ENCODE results near the gene HPS4. TPM values are rescaled to one million over a fixed set of nuclear protein-coding genes. Genes with fewer than 3 reads are reported as not detected.
A peak's percentile ranks its signal among the peaks of the same experiment; 100 is the strongest.

Gene HPS4
- total RNA-seq, 2 experiments from 2014 or later, result 77.4 to 89.6 TPM

DNA sequence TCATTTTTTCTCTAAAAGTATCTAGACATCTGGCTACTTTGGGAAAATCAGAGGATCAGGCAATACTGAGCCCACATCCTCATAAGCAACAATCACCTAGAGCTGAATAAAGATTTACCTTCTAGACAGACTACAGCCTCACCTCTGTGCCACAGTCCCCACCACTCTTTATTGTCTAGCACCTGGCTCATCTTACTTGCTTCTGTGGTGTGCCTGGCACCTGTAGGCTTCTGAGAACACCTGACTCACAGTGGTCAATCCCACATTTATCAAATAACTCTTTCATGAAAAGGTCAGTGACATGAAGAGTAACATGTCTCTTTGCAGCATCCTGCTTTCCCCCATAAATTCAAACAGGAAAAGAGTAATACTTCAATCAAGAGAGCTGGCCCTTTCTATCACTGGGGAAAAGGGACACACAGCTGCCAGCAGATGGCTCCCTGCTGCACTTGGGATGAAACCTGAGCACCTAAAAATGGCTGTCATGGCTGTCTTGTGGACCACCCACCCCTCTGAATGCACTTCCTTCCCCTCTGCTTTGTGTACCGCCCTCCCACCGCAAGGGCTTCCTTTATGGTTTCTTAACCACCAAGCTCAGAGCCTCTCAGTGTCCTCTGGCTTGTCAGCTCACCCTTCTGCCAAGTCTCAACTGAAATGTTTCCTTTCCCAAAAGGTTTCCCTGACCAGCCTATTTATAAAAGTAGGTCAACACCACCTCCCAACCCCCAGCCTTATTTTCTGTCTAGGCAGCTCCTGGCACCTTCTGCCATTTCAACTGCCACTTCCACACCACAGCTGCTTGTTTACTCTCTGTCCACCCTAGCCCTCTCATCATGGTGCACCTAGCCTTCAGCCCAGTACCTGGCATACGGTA, 19.3 kb upstream of the HPS4 start:
- no TSS peak for BruUV-seq (replicated peaks)
- Histone ChIP-seq H3K9me2 (ENCODE audit: insufficient read depth, low read length) (no peaks in the 10 kb centered on the region), H3K4me3 (ENCODE audit: low read depth, low read length, poor library complexity, severe bottlenecking) (no peak overlapping the region), H4K20me1 (ENCODE audit: insufficient read depth, low read length) (no peaks in the 10 kb centered on the region), H3K4me2 (ENCODE audit: low read length) (peak overlapping the region; percentile 55), H2AFZ (ENCODE audit: low read length) (no peak overlapping the region), H3K4me1 (ENCODE audit: insufficient read depth, low read length, poor library complexity, severe bottlenecking) (peaks cover 23% of the 10 kb centered on the region), H3K36me3 (ENCODE audit: insufficient read depth, low read length) (peaks cover 94% of the 10 kb centered on the region), H3K79me2 (ENCODE audit: insufficient read depth, low read depth, low read length) (no peaks in the 10 kb centered on the region), H3K27ac (ENCODE audit: low read depth, low read length, poor library complexity, severe bottlenecking) (peak overlapping the region; percentile 58), H3K9me3 (ENCODE audit: low read length) (no peaks in the 10 kb centered on the region)
- intact Hi-C loops (cut with micrococcal nuclease; ENCODE audit: unreplicated experiment), result no loop called here
- POLR2A ChIA-PET, result interaction anchor here (1.3 to 2.4 kb wide), 4 partner anchors 8 to 31 kb away, joined by 3 to 13 read pairs (median 6); partner anchors contain the start of genes HPS4, SRRD and TFIP11
- TF ChIP-seq EZH2phosphoT487 (IDR thresholded peaks at IDR 0.05; ENCODE audit: borderline replicate concordance, low read depth, low read length), result no peak
- TF ChIP-seq CTCF (conservative IDR thresholded peaks at IDR 0.05; ENCODE audit: low read length), result peak; percentile 95
- peak; percentile 89 for DNase-seq (ENCODE audit: low spot score)
- CTCF ChIA-PET (ENCODE audit: unreplicated experiment), result interaction anchor here (0.7 to 1.0 kb wide), 3 partner anchors 30 to 158 kb away, joined by 3 read pairs; no protein-coding TSS in a partner anchor

- ChIA-PET CTCF (ENCODE audit: unreplicated experiment) (no interaction called here), POLR2A (interaction anchor here (0.6 to 2.4 kb wide), 8 partner anchors 9 to 233 kb away, joined by 3 to 13 read pairs (median 4); partner anchors contain the start of gene TFIP11)
- intact Hi-C loops (cut with micrococcal nuclease; ENCODE audit: unreplicated experiment), result no loop called here
- no peaks in the 10 kb centered on the region for H4K20me1 ChIP-seq (ENCODE audit: insufficient read depth, low read length)
- peaks cover 23% of the 10 kb centered on the region for H3K4me1 ChIP-seq (ENCODE audit: insufficient read depth, low read length, poor library complexity, severe bottlenecking)
- H2AFZ ChIP-seq (ENCODE audit: low read length), result no peak overlapping the region
- no peaks in the 10 kb centered on the region for H3K9me3 ChIP-seq (ENCODE audit: low read length)
- DNase-seq (ENCODE audit: low spot score), result no peak
- H3K27ac ChIP-seq (ENCODE audit: low read depth, low read length, poor library complexity, severe bottlenecking), result no peak overlapping the region
- H3K9me2 ChIP-seq (ENCODE audit: insufficient read depth, low read length), result no peaks in the 10 kb centered on the region
- H3K4me3 ChIP-seq (ENCODE audit: low read depth, low read length, poor library complexity, severe bottlenecking), result no peak overlapping the region
- no peak overlapping the region for H3K4me2 ChIP-seq (ENCODE audit: low read length)
- peaks cover 94% of the 10 kb centered on the region for H3K36me3 ChIP-seq (ENCODE audit: insufficient read depth, low read length)
- H3K79me2 ChIP-seq (ENCODE audit: insufficient read depth, low read depth, low read length), result no peaks in the 10 kb centered on the region
- BruUV-seq (replicated peaks), result no TSS peak
- TF ChIP-seq CTCF (conservative IDR thresholded peaks at IDR 0.05; ENCODE audit: low read length) (no peak), EZH2phosphoT487 (IDR thresholded peaks at IDR 0.05; ENCODE audit: borderline replicate concordance, low read depth, low read length) (no peak)
These were observed 18.4 kb upstream of the HPS4 start for GRCh38 chr22:26501996-26502395.
